HG03064 (cell line): ENCODE data around the gene SMPX.

Experiments used
- ATAC-seq: cut with Tn5 transposase; IDR thresholded peaks from one replicate; pipeline ENCODE4 v1.9.1; 2021; ENCODE audit warnings: low read depth; ENCODE audit not compliant: unreplicated experiment

The SMPX gene

GRCh38 chrX:21659320-21659719, 98.6 kb downstream of the SMPX start:
- ATAC-seq, result no peak

- ATAC-seq, result no peak
Measured at GRCh38 chrX:21658746-21659145, 99.2 kb downstream of the SMPX start.

- ATAC-seq, result no peak
Measured at GRCh38 chrX:21658152-21658737, 99.7 kb downstream of the SMPX start, which contains the start of gene KLHL34. Gene KLHL34 (minus strand): TSS chrX:21658330. CDS start chrX:21657788, 542 bp downstream.

- ATAC-seq, result no peak
Measured at GRCh38 chrX:21657318-21658151, 100.4 kb downstream of the SMPX start.

DNA sequence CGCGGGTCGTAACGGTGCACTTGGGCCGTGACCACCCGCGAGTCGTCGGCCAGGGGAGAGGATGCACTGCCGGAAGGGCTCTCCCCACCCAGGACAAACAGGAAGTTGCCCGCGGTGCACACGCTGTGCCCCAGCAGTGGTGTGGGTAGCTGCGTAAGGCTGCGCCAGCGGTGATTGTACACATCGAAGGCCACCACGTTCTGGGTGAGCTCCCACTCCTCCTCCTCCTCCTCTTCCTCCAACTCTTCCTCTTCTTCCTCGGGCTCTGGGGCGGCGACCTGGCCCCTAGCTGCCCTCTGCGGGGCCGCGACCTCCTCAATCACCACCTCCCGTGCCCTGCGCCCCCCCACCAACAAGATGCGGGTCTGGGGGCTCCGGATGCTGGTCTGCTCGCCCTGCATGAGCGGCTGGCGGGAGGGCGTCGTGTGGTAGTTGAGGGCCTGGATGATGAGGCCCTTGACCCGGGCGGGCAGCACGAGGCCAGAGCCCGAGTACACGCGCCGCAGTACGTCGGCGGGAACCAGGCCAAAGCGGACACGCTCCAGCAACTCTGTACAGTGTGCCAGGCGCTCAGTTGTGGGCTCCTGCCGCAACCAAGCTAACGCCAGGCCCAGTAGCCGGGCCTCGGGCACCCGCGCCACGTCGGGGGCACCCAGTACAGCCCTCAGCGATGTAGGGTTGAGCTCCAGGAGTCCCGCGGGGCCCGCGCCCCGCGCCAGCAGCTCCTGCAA, 101.2 kb downstream of the SMPX start:
- no peak for ATAC-seq
